GM18868 (cell line): ENCODE data around the gene UBA7.
"Not testable (repeated sequence)": the region's sequence is repeated elsewhere in the genome, so short reads cannot be mapped to it uniquely, and the experiment has no call there.

ENCODE experiments used
- ATAC-seq: cut with Tn5 transposase; IDR thresholded peaks from one replicate; pipeline ENCODE4 v1.9.1; 2021; ENCODE audit warnings: mild to moderate bottlenecking, moderate library complexity; ENCODE audit not compliant: unreplicated experiment

Gene UBA7

DNA sequence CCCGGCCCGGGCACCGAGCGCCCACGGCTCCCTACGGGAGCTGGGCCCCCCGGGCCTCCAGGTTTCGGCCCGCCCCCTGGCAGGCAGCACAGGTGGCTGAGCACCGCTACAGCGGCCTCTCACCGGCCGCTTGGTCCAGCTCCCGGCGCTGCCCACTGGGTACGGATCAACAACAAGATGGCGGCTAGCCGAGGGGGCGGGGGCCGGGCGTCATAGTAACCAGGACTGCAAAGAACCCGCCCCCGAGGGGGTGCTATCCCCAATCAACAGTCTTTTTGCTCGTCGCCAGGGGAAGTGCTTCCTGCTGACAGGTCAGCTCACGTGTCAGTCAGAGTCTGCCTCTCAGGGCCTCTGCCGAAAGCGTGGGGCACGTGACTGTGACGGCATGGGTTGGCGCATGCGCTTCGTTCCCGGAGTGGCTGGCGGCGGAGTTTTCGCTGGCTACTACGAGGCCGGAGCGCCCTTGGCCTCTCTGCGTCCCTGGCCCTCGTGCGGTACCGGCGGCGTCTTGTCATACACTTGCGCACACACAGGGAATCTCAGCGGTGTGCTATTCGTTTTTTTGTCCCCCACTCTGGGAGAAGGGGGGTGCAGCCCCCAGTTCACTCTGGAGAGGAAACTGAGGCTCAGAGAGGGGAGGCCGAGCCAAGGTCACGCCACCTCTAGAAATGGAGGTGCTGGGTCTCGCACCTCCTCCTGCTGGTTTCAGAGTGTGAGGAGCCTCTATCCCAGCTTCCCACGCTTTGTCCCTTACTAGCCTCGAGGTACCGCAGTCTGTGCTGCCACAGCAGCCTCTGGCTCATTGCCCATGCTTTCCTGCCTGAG is 27.2 kb downstream of the UBA7 start, which contains the start of gene IP6K1:
Gene IP6K1, minus strand, starts transcription at position 186 of the 825 bp plus-strand sequence. CDS start 38,502 bp downstream, outside the sequence.
- peak; percentile 98 for ATAC-seq

DNA sequence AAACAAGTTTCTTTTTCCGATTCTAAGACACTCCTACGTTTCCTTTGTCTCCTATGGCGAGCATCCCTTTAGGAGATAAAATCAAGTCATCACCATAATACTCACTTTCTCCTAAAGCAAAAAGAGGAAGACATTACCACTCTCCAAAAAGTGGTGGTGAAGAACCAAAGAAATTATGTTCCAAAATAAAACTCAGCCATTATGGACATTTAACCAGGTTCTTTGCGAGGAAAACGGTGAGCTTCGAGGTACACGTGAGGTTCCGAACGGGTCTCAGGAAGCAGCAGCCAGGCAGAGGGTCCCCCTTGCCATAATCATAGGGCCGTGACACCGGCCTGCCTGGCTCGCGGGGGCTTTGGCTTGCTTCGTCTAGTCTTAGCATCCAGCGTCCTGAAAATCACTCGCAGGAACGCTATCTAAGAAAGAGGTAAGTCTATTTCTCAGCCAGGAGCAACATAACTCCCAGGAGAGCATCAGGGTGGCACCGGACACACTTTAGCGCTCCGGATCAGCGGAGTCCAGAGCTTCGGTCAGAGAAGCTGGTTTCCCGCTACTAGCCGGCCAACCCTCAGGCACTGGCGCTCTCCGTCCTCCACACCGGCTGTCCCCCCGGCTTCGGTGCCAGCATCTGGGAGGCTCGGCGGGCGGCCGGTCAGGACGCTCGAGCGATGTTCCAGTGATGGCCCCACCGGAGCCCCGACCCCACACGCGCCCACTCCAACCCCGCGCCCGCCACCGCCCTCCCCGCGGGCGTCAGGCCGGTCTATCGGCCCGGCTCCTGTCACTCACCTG is 28.0 kb downstream of the UBA7 start:
- ATAC-seq = peak; percentile 40

DNA sequence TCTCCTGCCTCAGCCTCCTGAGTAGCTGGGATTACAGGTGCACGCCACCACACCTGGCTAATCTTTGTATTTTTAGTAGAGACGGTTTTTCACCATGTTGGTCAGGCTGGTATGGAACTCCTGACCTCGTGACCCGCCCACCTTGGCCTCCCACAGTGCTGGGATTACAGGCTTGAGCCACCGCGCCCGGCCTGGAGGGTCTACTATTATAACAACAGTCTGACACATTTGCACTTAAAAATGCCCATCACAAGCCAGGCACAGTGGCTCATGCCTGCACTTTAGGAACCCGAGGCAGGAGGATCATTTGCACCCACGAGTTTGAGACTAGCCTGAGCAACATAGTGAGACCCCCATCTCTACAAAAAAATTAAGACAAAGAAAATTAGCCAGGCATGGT is 31.5 kb downstream of the UBA7 start:
- ATAC-seq = not testable (repeated sequence)

DNA sequence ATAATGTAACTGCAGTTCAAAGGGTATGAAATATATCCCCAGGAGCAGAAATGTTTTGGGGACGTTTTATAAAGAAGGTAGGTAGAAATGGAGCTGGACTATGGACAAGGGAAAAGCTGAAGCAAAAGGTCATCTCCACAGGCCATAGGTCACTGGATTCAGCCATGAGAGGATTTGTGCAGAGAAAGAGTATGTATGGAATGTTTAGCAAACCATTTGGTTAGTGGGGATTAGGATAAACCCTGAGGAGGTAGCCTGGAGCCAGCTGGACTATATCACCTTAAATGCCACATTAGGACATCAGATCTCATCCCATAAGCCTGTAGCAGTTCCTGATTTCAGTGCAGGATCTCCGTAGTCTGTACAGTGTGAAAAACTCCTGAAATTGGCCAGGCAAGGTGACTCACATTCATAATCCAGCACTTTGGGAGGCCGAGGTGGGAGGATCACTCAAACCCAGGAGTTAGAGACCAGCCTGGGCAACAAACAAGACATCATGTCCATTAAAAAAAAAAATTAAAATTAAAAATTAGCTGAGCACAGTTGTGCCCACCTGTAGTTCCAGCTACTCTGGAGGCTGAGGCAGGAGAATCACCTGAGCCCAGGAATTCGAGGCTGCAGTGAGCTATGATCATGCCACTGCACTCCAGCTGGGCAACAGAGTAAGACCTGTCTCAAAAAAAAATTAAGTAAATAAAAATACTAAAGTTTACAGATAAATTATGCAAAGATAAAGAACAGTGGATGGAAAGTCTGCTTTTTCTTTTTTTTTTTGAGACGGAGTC is 32.1 kb downstream of the UBA7 start:
- no peak for ATAC-seq

DNA sequence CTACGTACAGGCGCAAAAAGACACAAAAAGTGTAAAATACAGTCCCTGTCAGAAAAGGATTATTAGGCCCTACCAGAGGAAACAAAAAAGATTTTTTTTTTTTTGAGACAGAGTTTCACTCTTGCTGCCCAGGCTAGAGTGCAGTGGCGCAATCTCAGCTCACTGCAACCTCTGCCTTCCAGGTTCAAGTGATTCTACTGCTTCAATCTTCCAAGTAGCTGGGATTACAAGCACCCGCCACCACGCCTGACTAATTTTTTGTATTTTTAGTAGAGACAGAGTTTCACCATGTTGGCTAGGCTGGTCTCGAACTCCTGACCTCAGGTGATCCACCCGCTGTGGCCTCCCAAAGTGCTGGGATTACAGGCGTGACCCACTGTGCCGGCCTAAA is 32.8 kb downstream of the UBA7 start:
- not testable (repeated sequence) for ATAC-seq

DNA sequence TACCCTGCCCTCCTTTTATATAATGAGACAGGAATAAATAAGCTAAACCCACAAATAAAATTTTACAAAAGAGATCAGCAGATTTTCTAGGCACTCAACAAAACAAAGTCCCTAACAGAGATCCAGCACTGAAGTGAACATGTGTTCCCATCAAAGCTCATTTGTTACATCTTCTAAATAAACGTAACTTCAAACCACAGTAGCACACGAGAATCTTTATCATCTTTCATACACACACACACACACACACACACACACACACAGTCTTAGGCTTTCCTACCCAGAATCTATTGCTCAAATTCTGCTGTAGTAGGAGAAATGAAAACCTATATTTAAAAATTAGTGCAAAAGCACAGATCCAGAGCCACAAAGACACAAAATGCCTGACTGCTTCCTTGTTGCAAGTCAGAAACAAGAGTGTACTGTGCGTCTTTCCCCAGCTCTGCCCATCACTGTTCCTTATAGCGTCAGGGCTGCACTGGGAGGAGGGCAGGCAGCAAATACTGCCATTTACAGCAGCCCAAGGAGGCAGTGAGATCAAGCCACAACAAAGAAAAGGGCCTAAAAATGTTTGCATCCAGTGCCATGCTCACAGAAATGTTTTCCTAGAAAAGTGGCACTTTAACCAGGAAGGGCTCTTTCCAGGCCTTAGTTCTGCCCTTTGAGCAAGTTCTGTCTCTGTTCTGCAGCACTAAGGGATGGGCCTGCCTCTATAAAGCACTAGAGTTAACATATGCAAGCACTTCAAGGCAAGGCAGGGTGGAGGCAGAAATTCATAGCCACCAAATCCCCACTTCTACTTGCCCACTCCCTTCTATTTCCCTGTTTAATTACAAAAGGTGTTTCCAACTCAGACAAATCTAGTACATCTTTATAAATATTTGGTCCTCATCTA is 33.4 kb downstream of the UBA7 start:
- no peak for ATAC-seq

DNA sequence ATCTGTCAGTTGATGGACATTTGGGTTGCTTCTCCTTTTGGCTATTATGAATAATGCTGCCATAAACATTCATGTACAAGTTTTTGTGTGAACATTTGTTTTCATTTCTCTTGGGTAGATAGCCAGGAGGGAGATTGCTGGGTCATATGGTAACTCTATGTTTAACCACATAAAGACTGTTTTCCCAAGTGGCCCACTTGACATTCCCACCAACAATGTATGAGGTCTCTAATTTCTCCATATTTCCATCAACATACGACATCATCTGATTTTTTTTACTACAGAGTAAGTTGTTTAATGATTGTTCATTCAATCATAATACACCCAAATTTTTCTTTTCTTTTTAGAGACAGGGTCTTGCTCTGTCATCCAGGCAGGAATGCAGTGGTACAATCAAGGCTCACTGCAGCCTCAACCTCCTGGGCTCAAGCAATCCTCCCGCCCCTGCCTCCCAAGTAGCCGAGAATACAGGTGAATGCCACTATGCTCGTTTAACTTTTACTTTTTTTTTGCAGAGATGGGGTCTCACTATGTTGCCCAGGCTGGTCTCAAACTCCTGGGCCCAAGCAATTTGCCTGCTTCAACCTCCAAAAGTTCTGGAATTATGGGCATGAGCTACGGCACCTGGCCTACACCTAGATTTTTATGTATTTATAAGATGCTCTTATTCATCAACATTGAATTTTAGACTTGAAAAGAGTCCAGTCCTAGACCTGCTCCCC is 34.2 kb downstream of the UBA7 start:
- no peak for ATAC-seq

DNA sequence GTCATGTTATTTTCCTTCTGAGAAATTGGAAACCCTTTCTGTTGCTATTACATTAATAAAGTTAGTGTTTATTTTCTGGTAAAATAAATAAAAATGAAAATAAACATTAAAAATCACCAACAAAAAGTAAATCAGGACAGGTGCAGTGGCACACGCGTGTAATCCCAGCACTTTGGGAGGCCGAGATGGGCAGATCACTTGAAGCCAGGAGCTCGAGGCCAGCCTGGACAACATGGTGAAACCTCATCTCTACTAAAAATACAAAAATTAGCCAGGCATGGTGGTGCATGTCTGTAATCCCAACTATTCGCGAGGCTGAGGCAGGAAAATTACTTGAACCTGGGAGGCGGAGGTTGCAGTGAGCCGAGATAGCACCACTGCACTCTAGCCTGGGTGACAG is 37.7 kb downstream of the UBA7 start:
- not testable (repeated sequence) for ATAC-seq

DNA sequence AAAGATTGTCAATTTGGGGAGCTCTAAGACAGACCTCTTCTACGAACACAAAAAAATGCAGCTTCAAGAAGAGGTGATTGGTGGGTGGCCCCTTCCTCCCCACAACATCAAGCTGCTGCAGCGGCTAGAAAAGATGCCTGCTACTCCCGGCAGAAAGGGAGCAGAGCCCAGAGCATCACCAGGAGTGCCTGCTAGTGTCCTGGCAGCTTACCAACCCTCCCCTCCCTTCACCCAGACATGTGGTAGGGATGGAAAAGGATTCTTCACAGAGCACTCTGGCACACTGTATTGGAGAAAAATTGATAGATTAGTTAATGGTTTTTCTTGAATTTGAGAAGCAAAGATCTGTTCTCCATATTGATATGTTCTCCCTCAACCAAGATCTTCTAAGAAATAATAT is 38.2 kb downstream of the UBA7 start:
- ATAC-seq = no peak

DNA sequence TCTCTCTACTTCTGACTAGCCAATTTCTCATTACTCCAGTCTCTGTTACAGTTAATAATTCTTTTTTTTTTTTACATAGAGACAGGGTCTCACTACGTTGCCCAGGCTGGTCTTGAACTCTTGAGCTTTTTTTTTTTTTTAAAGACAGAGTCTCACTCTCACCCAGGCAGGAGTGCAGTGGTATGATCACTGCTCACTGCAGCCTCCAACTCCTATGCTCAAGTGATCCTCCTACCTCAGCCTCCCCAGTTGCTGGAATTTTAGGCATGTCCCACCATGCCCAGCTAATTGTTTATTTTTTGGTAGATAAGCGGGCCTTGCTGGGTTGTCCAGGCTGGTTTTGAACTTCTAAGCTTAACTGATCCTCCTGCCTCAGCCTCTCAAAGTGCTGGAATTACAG is 41.0 kb downstream of the UBA7 start:
- ATAC-seq = no peak

DNA sequence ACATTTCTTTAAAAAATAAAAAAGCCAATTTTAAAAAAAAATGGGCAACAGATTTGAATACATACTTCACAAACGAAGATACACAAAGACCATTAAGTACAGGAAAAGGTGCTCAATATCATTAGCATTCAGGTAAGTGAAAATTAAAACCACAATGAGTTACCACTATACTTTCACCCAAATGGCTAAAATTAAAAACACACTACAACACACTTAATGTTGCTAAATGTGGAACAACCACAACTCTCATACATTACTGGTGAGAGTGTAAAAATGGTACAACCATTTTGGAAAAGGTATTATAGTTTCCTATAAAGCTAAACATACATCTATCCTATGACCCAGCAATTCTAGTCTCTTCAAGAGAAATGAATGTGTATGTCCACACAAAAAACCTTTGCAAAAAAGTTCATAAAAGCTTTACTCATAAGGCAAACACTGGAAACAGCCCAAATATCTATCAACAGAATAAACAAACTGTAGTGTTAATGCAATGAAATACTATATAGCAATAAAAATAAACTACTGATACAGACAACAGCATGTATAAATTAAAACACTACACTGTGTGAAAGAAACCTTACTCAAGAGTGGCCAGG is 42.3 kb downstream of the UBA7 start:
- ATAC-seq = no peak

DNA sequence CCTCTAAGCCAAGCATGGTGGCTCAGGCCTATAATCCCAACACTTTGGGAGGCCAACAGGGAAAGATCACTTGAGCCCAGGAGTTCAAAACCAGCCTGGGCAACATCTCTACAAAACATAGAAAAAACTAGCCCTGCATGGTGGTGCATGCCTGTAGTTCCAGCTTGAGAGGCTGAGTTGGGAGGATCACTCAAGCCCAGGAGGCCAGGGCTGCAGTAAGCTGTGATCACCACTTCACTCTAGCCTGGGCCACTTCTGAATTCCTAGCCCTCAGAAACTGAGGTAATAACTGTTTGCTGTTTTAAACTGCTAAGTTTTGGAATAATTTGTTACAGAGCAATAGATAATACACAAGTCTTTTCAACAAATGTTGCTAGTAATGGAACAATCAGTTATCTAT is 43.8 kb downstream of the UBA7 start:
- ATAC-seq = no peak

DNA sequence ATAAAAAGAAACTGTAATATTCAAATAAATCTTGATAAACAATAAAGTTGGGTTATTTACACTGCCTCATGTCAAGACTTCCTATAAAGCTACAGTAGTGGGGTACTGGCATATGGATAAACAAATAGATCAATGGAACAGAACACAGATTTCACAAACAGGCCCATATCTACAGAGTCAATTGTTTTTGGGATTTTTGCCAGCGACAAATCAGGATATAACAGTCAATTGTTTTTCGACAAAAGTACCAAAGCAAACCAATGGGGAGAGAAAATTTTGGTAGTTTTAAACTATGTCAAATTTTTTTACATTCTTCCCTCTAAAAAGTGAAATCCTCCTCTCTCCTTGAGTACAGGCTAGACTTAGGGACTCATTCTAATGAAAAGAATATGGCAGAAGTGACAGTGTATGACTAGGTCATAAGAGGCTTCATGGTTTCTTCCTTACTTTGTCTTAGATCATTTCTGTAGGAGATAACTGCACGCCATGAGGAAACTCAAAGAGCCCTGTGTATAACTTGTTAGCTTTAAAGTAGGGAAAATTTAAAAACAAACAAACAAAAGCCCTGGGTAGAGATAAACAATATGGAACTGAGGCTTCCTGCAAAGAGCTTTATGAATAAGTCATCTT is 44.4 kb downstream of the UBA7 start:
- ATAC-seq = no peak

DNA sequence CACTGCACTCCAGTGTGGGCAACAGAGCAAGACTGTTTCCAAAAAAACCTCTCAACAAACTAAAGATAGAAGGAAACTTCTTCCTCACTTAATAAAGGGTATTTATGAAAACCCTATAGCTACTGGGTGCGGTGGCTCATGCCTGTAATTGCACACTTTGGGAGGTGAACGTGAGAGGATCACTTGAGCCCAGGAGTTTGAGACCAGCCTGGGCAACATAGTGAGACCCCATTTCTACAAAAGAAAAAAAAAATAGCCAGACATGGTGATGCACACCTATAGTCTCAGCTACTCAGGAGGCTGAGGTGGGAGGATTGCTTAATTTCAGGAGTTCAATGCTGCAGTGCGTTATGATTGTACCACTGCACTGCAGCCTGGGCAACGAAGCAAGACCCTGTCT is 49.8 kb downstream of the UBA7 start:
- no peak for ATAC-seq

DNA sequence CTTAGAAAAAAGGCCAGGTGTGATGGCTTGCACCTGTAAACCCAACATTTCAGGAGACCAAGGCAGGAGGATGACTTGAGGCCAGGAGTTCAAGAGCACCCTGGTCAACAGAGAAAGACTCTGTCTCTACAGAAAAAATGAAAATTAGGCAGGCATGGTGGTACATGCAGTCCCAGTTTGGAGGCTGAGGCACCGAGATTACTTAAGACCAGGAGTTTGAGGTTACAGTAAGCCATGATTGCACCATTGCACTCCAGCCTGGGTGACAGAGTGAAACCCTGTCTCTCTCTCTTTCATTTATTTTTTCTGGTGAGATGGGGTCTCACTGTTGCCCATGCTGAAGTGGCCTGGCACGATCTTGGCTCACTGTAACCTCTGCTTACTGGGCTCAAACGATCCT is 52.1 kb downstream of the UBA7 start:
- no peak for ATAC-seq

DNA sequence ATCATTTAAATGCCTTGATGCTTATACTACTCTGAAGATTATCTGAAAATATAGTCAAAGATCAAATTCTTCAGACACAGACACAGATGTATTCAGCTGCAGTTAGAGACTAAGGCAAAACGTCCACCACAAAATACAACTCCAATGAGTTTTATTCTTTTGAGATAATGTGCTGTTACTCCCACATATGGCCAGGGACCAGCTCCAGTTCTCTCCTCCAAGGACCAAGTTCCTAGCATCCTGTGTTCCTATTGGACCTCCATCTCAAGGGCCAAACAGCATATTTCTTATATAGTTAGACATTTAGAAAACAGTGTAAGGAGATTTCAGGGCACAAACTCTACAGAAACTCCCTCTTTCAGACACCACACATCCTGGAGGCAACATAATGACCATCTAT is 54.5 kb downstream of the UBA7 start:
- ATAC-seq = no peak

DNA sequence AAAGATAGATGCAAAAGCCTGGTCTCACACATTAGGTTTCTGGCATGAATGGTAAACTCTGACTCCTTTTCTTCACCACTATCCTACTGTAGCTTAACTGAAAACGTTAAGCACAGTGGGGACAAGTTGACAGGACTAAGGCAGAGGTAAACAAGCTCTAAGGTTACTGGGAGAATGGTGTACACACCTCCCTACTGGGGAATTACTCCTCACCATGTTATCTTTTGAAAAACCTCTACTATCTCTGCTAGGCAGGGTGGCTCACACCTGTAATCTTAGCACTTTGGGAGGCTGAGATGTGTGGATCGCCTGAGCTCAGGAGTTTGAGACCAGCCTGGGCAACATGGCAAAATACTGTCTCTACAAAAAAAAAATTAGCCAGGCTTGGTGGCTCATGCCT is 56.6 kb downstream of the UBA7 start:
- no peak for ATAC-seq

DNA sequence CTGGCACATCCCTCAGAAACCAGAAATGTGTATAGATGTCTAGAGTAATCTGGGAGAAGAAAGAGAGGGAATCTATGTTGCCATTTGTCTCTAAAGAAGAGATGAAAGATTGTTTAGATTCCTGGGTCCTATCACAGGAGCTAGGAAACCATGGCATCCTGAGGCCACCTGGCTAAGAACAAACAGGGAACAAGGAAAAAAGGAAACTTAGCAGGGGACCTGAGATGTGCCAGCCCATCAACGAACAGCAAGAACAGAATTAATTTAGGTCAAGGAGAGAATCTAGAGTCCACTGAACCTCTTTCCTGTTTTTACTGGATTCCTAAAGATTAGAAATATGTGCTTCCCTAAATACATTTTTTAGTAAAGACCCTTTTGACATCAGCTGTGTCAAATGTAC is 57.7 kb downstream of the UBA7 start:
- ATAC-seq = no peak
